Cardiac muscle cell (in vitro differentiated cells and primary cell): ENCODE data around the gene PALS2. TPM values are rescaled to one million over a fixed set of nuclear protein-coding genes. Genes with fewer than 3 reads are reported as not detected.
A peak's percentile ranks its signal among the peaks of the same experiment; 100 is the strongest.

ENCODE experiments used
- DNase-seq, 2 donors: peaks; one replicate each; pipeline versions ENCODE4 v3.0.0 to v3.0.0-alpha.2; 2010 to 2017; ENCODE audit warnings: low read depth in 1 of 2, low spot score in 1 of 2
- H3K27ac ChIP-seq: fragments of 200-600 bp; sonication (generic); 2 replicates; pipeline ENCODE4 v1.5.1; 2016
- H3K27me3 ChIP-seq: fragments of 200-600 bp; sonication (generic); 2 replicates; pipeline ENCODE4 v1.6.0; 2016; ENCODE audit warnings: control low read depth
- H3K36me3 ChIP-seq: fragments of 200-600 bp; sonication (generic); 2 replicates; pipeline ENCODE4 v1.5.1; 2016; ENCODE audit warnings: control low read depth
- H3K4me1 ChIP-seq: fragments of 200-600 bp; sonication (generic); 2 replicates; pipeline ENCODE4 v1.8.1; 2017; ENCODE audit warnings: low read depth, mild to moderate bottlenecking, mixed run types
- H3K4me3 ChIP-seq: fragments of 200-600 bp; sonication (generic); 2 replicates; pipeline ENCODE4 v1.5.1; 2016; ENCODE audit warnings: mild to moderate bottlenecking
- H3K9me3 ChIP-seq: fragments of 200-600 bp; sonication (generic); 2 replicates; pipeline ENCODE4 v1.5.1; 2017; ENCODE audit warnings: low read depth, mild to moderate bottlenecking, control low read depth
- polyA plus RNA-seq: library from polyadenylated mRNA; unstranded; fragments of >200 nt; fragmentation: Nextera tagmentation; extraction: Ambion mirVana; gene quantifications from 2 replicates; pipeline ENCODE4 v1.2.1, GENCODE V29; 2016
- total RNA-seq: library from RNA; depleted of rRNA; stranded (reverse); fragments of >200 nt; gene quantifications from 2 replicates; pipeline ENCODE4 v1.2.3, GENCODE V29; 2016
- TF ChIP-seq, protein P1 (sequence below): IDR thresholded peaks from 2 replicates; pipeline ENCODE4 v1.5.1; 2012; ENCODE audit warnings: low read depth, mild to moderate bottlenecking, low read length

Gene PALS2
- total and polyA plus RNA-seq, 2 experiments from 2014 or later, result 9.5 to 11.7 TPM

DNA sequence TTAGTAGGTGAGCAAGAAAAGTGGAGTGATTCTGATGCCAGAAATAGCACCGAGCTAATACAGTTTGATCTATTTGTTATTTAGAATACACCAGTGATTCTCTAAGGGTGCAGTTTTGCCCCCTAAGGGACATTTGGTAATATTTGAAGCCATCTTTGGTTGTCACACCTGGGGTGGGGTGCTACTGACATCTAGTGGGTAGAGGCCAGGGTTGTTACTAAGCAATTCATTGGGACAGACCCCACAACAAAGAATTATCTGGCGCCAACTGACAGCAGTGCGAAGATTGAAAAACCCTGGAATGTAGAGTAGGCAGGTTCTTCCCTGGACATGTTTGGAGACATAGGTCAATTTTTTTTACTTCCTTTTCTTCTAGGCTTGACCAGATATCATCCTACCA, 14.6 kb downstream of the PALS2 start:
- H3K4me3 ChIP-seq, result no peak overlapping the region
- TF ChIP-seq, protein P1, sequence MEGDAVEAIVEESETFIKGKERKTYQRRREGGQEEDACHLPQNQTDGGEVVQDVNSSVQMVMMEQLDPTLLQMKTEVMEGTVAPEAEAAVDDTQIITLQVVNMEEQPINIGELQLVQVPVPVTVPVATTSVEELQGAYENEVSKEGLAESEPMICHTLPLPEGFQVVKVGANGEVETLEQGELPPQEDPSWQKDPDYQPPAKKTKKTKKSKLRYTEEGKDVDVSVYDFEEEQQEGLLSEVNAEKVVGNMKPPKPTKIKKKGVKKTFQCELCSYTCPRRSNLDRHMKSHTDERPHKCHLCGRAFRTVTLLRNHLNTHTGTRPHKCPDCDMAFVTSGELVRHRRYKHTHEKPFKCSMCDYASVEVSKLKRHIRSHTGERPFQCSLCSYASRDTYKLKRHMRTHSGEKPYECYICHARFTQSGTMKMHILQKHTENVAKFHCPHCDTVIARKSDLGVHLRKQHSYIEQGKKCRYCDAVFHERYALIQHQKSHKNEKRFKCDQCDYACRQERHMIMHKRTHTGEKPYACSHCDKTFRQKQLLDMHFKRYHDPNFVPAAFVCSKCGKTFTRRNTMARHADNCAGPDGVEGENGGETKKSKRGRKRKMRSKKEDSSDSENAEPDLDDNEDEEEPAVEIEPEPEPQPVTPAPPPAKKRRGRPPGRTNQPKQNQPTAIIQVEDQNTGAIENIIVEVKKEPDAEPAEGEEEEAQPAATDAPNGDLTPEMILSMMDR, result peak; percentile 24
- H3K27me3 ChIP-seq, result no peaks in the 10 kb centered on the region
- DNase-seq, result peak in 1 of 2 donors; percentile 33
- H3K4me1 ChIP-seq, result no peaks in the 10 kb centered on the region
- no peak overlapping the region for H3K27ac ChIP-seq
- H3K36me3 ChIP-seq, result no peaks in the 10 kb centered on the region
- no peaks in the 10 kb centered on the region for H3K9me3 ChIP-seq

DNA sequence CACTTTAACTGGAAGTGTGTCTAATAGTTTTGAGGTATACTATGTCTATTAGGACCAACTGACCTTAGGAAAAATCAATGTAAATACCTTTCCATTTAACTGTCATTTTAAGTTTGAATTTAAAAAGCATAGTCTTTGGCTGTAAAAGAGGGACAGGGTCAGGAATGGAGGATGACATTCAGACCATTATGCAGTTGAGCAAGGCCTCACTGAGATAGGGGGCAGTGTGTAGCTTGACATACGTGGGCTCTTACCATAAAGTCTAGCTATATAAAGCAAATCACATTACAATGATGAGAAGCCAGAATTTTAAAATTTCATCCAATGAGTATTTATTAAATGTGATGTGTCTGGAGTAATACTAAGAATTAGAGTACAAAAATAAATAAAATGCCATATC, 17.9 kb downstream of the PALS2 start:
- H3K4me3 ChIP-seq, result no peak overlapping the region
- H3K9me3 ChIP-seq, result no peaks in the 10 kb centered on the region
- TF ChIP-seq, protein P1, result no peak
- DNase-seq, result no peak
- no peak overlapping the region for H3K27ac ChIP-seq
- H3K36me3 ChIP-seq, result no peaks in the 10 kb centered on the region
- no peaks in the 10 kb centered on the region for H3K27me3 ChIP-seq
- no peaks in the 10 kb centered on the region for H3K4me1 ChIP-seq

DNA sequence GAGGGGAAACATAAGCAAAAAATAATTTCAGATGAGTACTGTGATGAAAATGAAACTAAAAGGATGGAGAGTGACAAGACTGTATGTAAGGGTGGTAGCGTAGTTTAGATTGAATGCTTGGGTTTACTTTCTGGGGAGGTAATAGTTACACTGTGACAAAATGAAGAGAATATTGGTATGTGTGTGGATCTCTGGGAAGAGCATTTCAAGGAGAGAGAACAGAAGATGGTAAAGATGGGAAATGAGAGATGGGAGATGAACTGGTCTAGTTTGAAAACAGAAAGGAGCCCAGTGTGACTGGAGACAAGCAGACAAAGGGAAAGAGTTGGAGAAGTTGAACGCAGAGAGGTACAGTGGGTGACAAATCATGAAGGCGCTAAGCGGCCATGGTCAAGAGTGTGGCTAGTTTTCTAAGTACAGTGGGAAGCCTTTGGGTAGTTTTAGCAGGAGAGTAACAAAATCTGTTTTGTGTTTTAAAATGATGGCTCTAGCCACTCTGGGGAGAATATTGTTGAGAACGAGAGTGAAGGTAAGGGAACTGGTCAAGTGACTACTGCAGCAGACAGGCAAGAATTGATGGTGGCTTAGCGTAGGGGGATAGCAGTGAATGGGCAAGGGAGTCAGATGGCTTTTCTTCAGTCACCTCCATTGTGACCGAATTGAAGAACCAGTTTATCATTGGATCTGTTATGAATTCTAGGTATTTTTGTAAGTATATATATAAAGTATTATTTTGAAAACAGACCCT, 22.6 kb downstream of the PALS2 start:
- Histone ChIP-seq H3K36me3 (no peaks in the 10 kb centered on the region), H3K27ac (no peak overlapping the region), H3K9me3 (no peaks in the 10 kb centered on the region), H3K4me3 (no peak overlapping the region), H3K4me1 (no peaks in the 10 kb centered on the region), H3K27me3 (no peaks in the 10 kb centered on the region)
- no peak for DNase-seq
- TF ChIP-seq, protein P1, result no peak

DNA sequence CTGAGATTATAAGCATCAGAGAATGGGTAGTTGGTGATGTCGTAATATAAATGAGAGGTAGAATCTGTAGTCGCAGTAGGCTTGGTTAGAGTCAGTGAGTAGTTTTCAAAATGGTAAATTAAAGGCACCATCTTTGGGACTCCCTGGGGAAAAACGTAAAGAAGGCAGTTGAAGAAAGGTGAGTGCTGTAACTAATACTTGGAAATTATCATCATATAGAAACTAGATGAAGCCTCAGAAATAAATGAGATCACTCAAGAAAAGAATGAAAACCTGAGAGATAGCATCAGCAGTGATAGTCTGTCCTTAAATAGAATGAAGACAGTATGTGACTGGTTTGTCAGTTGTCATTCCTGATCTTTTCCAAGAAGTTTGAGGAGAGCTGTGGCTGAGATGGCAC, 23.8 kb downstream of the PALS2 start:
- H3K4me1 ChIP-seq, result no peaks in the 10 kb centered on the region
- no peak for DNase-seq
- H3K27ac ChIP-seq, result no peak overlapping the region
- no peak overlapping the region for H3K4me3 ChIP-seq
- no peaks in the 10 kb centered on the region for H3K27me3 ChIP-seq
- TF ChIP-seq, protein P1, result no peak
- H3K36me3 ChIP-seq, result no peaks in the 10 kb centered on the region
- H3K9me3 ChIP-seq, result no peaks in the 10 kb centered on the region

DNA sequence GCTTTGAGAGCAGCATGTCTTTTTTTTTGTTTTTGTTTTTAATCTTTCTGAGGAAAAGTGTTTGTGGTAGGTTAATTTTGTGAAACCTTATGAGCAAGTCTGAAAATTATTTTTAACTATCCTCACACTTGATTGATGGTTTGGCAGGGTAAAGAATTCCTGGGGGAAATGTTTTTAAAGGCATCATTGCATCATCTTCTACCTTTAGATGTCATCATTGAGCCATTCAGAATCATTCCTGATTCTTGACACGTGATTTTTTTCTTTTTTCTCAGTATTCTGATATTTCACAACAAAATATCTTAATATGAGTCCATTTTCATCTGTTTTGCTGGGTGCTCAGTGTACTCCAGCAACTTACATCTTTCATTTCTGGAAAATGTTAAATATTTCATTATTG, 28.3 kb downstream of the PALS2 start:
- Histone ChIP-seq H3K4me3 (no peak overlapping the region), H3K4me1 (no peaks in the 10 kb centered on the region), H3K27ac (no peak overlapping the region), H3K9me3 (no peaks in the 10 kb centered on the region), H3K36me3 (no peaks in the 10 kb centered on the region), H3K27me3 (no peaks in the 10 kb centered on the region)
- TF ChIP-seq, protein P1, result no peak
- peak in 1 of 2 donors; percentile 11 for DNase-seq
